ENCODE results near the gene YARS2. TPM values are rescaled to one million over a fixed set of nuclear protein-coding genes. Genes with fewer than 3 reads are reported as not detected.
A peak's percentile ranks its signal among the peaks of the same experiment; 100 is the strongest.

YARS2 gene
- total and polyA plus RNA-seq, 2 of the 13 experiments (the other 11 are each of a cell fraction or from before 2014, with no cell fraction given) = 17.9 to 39.6 TPM

GRCh38 chr12:32755654-32756475, at the start of gene YARS2 (continued):
- TF ChIP-seq GLI4 (CRISPR knock-in tag; IDR thresholded peaks at IDR 0.05; ENCODE audit: borderline replicate concordance) = no peak
- TF ChIP-seq CREB3 (CRISPR knock-in tag; IDR thresholded peaks at IDR 0.05) = no peak
- TF ChIP-seq ZBTB21 (CRISPR knock-in tag; IDR thresholded peaks at IDR 0.05) = no peak
- TF ChIP-seq POLR2AphosphoS5 (IDR thresholded peaks at IDR 0.05; ENCODE audit: low read depth, low read length) = peak; percentile 87
- TF ChIP-seq THAP7 (CRISPR knock-in tag; IDR thresholded peaks at IDR 0.05) = 0 out of 2 replicates have a peak, but pooled peaks have one; percentile 65
- no peak for TF ChIP-seq ZNF513 (CRISPR knock-in tag; conservative IDR thresholded peaks at IDR 0.05)
- TF ChIP-seq ZFP82 (CRISPR knock-in tag; IDR thresholded peaks at IDR 0.05; ENCODE audit: borderline replicate concordance) = peak; percentile 73; the same call in 1 of the 2 replicates
- TF ChIP-seq ZZZ3 (CRISPR knock-in tag; IDR thresholded peaks at IDR 0.05; ENCODE audit: borderline replicate concordance) = no peak
- TF ChIP-seq ZNF432 (CRISPR knock-in tag; IDR thresholded peaks at IDR 0.05; ENCODE audit: borderline replicate concordance) = no peak
- no peak for TF ChIP-seq ZNF639 (CRISPR knock-in tag; conservative IDR thresholded peaks at IDR 0.05)
- TF ChIP-seq ZNF691 (CRISPR knock-in tag; IDR thresholded peaks at IDR 0.05; ENCODE audit: borderline replicate concordance, low read depth) = 0 out of 2 replicates have a peak, but pooled peaks have one; percentile 63
- TF ChIP-seq CERS6 (CRISPR knock-in tag; IDR thresholded peaks at IDR 0.05) = no peak
- TF ChIP-seq ZNF761 (CRISPR knock-in tag; conservative IDR thresholded peaks at IDR 0.05) = peak; percentile 5; the same call in 1 of the 2 replicates
- TF ChIP-seq PITX1 (CRISPR knock-in tag; IDR thresholded peaks at IDR 0.05) = no peak
- no peak for TF ChIP-seq CBX2 (IDR thresholded peaks at IDR 0.05; ENCODE audit: low read depth, low read length)
- TF ChIP-seq CBX2 (CRISPR knock-in tag; IDR thresholded peaks at IDR 0.05; ENCODE audit: low read depth) = no peak
- TF ChIP-seq ZBTB39 (CRISPR knock-in tag; IDR thresholded peaks at IDR 0.05) = no peak
- peak; percentile 41 for TF ChIP-seq CEBPG (CRISPR knock-in tag; IDR thresholded peaks at IDR 0.05)

Measured in HepG2 (cell line).